Fibroblast of peridontal ligament (primary cell): Measurements from ENCODE around the gene PPP2R5E.
A peak's percentile ranks its signal among the peaks of the same experiment; 100 is the strongest.

Source experiments
- DNase-seq: peaks from one replicate; pipeline ENCODE4 v3.0.0-alpha.2; 2010; ENCODE audit errors: extremely low read depth

Gene PPP2R5E

DNA sequence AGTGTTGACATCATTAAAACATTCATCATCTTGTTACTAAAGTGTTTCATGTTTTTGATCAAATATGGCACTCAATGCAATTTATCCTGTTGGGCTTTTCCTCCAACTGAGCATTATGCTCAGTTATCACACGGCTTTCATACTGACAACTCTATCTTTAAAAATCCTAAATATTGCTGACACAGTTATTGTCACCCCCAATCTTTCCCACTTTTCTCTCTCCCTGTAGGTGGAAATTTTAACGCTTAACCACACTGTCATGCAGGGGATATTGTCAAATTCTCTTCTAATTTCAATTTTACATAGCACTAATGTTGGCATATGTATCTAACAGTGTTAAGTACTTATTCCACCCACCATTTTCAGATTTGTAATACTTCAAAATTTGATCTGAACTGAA lies 164.7 kb downstream of the PPP2R5E start:
- DNase-seq, result no peak

GRCh38 chr14:63375769-63376168 lies 167.4 kb downstream of the PPP2R5E start:
- no peak for DNase-seq

GRCh38 chr14:63371613-63372012 lies 171.6 kb downstream of the PPP2R5E start:
- DNase-seq, result peak; percentile 24

GRCh38 chr14:63371033-63371432 lies 172.1 kb downstream of the PPP2R5E start:
- no peak for DNase-seq

DNA sequence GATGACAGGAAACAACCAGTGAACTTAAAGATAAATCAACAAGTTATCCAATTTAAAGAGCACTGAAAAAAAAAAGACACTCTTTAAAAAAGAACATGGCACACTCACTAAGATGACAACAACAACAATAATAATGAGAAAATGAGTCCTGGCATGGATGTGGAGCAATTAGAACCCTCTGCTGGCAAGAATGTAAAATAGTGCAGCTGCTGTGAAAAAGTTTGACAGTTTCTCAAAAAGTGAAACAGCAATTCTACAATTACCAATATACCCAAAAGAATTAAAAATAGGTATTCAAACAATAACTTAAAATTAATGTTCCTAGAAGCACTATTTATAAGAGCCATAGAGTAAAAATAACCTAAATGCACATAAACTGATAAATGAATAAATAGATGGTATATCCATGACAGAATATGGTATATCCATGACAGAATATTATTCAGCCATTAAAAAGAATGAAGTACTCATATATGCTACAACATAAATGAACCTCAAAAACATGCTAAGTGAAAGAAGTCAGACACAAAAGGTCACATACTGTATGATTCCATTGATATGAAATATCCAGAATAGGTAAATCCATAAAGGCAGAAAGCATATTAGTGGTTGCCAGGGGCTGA lies 175.3 kb downstream of the PPP2R5E start:
- no peak for DNase-seq

GRCh38 chr14:63362389-63362819 lies 180.8 kb downstream of the PPP2R5E start:
- no peak for DNase-seq

- no peak for DNase-seq
These were observed 181.4 kb downstream of the PPP2R5E start for GRCh38 chr14:63361790-63362189.

DNA sequence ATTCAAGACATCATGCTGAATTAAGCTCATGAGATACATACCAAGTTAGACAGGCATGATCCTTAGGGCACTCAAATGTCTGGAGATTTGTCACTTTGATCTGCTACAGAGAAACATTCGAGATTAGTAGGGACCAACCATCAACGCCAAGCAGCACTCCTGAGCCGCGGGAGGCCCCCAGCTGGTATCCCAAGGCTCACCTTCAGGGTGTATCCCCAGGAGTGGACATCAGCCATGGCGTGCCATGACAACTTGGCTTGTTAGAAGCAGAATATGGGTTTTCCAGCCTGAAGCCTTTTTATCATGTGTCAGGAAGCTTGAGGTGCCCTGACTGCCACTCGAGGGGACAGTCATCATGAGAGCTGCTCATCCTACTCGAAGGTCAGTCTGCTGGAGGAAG lies 185.3 kb downstream of the PPP2R5E start:
- no peak for DNase-seq

- no peak for DNase-seq
These were observed 197.4 kb downstream of the PPP2R5E start for GRCh38 chr14:63345826-63346225.

DNA sequence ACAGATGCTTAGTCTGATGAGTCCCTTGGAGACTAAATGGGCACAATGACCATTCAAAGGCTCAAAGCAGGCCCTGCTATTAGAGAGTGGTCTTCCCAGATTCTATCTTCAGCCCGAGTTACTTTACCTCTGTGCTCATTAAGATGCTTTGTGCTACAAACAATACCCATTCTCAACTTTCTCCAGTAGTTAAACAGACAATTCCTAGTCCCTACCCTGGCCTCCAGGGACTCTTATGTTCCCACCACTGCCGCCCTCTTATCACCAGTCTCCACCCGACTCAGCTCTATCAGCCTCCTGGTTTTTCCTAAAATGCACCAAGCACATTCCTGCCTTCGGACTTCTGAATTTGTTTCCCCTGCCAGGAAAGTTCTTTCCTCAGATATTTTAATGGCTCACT lies 198.8 kb downstream of the PPP2R5E start:
- DNase-seq, result no peak

GRCh38 chr14:63343878-63344277 lies 199.3 kb downstream of the PPP2R5E start:
- DNase-seq, result no peak

DNA sequence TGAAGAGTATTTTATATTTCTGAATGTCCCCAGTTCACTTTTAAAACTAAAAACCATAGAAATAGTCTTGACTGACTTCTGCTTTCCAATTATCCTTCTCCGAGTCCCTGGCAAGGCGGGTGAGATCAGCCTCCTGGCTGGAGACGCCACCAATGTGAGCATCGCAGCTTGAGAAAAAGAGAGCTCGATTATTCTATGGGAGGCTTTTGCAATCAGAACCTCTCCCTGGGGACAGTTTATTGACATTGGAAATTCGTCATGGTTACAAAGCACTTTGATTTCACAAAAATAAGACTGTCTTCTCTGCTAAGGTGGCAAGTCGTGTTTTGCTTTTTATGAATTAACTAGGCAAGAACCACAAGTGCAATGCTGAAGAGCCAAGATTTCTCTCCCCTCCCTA lies 200.8 kb downstream of the PPP2R5E start:
- peak; percentile 29 for DNase-seq

DNA sequence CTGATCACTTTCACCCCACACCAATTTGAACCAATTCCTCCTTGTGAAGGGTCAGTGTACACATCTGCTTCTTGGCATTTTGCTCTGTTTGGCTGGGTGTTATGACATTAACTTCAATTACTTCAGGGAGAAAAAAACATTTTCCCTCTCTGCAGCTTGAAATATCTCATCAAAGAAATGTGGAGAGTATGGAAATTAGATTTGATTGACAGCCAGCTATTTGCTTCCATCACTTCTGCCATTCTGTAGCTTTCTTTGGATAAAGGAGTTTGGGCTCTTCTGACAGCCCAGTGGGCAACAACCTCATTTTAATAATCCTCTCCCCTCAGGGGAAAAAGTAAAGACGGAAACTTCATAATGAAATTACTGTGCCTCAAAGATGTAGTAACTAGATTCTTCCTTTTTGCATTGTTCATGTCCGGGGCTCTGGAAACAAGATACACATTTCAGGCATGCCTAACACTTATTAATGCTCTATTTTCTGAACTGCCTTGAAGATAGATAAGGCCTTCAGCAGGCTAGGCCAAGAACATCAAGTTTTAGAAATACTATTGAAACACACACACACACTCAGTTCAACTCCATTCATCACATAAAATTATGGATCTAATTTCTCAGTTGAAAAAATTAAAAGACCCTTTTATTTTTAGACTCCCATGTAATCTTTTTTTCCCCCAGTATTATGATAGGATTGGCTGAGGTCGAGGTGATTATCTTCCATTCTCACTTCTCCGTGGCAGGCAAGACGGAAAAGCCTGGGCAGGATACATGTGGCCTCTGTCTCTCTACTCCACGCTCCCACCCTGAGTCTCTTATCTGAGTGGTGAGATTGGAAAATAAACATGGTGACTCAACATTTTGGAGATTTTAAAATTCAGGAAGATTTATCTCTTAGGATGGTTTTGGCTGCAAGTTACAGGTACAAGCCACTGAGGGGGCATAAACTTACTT lies 214.1 kb downstream of the PPP2R5E start:
- DNase-seq, result no peak

DNA sequence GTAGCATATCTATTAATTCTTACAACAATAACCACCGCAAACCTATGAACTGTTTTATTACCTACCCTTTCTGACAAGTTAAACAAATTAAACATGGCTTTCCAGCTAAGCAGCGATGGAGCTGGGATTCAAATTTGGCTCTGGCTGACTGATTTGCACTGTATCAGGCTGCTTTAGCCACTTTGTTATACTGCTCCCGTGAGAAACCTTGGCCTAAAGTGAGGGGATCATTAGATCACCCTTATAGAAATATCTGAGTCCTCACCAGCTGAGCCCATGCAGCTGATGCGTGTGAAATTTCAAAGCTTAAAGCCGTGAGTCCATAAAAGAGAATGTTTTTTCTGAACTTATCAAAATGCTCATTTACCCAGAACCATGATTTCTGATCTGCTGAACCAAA lies 216.3 kb downstream of the PPP2R5E start:
- DNase-seq, result no peak

DNA sequence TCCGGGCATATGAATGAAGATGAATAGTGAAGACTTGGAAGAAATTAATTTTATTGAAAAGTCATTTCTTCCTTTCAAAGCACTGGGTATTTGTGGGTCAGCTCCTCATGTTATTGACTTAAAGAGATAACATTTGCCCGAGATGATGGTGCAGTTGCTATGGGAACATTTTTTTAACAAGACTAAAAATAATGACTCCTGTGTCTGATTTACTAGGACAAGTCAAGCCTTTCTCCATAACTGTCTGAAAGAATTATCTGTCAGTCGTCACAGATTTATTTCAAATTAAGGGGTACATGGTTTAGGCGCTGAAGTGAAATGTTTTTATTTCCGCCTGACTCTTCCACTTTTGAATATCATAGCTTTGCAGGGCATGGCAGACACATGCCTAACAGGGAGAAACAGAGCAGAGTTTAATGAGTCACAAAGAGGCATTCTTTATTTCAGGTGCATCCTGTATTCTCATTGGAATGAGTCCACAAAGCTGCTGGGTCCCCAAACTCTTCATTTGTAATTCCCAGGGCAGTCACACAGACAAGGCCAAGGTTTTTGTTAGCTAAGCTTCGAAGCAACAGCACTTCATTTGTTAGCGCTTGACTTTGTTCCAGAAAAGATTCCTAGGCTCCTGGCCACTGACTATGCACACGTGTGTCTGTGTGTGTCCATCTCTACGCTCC lies 220.1 kb downstream of the PPP2R5E start:
- DNase-seq, result no peak

GRCh38 chr14:63322472-63322871 lies 220.7 kb downstream of the PPP2R5E start:
- DNase-seq, result no peak
